Mucosa of descending colon (tissue), 3 donors: ENCODE measurements around the gene MKKS. TPM values are rescaled to one million over a fixed set of nuclear protein-coding genes. Genes with fewer than 3 reads are reported as not detected.

ENCODE experiments used
- ATAC-seq: fragments of 200-7000 bp; cut with Tn5 transposase; one replicate; pipeline ENCODE4 v1.9.1; 2020; ENCODE audit warnings: mild to moderate bottlenecking, moderate library complexity
- DNase-seq, 3 donors: peaks; one replicate each; pipeline ENCODE4 v3.0.0-alpha.2; 2020
- H3K36me3 ChIP-seq: fragments of 200-600 bp; one replicate; pipeline ENCODE4 v1.8.0; 2021; ENCODE audit warnings: low read depth, mild to moderate bottlenecking
- H3K4me1 ChIP-seq: fragments of 200-600 bp; one replicate; pipeline ENCODE4 v1.8.0; 2021; ENCODE audit warnings: low read depth, mild to moderate bottlenecking
- H3K4me3 ChIP-seq: fragments of 200-600 bp; one replicate; pipeline ENCODE4 v1.8.0; 2021; ENCODE audit warnings: mild to moderate bottlenecking
- H3K9me3 ChIP-seq: fragments of 200-600 bp; one replicate; pipeline ENCODE4 v1.8.0; 2021; ENCODE audit warnings: mild to moderate bottlenecking
- intact Hi-C, 2 donors: fragments of 100-400 bp; cut with DNase I in 1 of 2; cut with micrococcal nuclease in 1 of 2; formaldehyde crosslinking; loops; one replicate each; pipeline versions ENCODE4 v1.11.0 to v1.11.1; 2022; cut with DNase I, micrococcal nuclease
- total RNA-seq, 3 donors: library from RNA; stranded (reverse); fragmentation: NEBNext Ultra II Directional in 2 of 3; extraction: Animal tissue kit (Norgen Biotek cat#: 25700) in 2 of 3; gene quantifications; one replicate each; pipeline versions ENCODE4 v1.2.1 to v1.2.4, GENCODE V29; 2021 to 2023
- TF ChIP-seq, protein P1 (sequence below): fragments of 200-600 bp; IDR thresholded peaks from one replicate; pipeline ENCODE4 v1.8.0; 2022; ENCODE audit warnings: antibody characterized with exemption, mild to moderate bottlenecking
- donor health status: DM: no; HTN: no; CAD: no; lungs with moderate emphysema.
- donor health status: DM: no; HTN: no; CAD: no.
- donor health status: DM: no; HTN: yes; CAD: no.

Gene MKKS
- total RNA-seq, 3 donors from 2014 or later: 21.1 to 30.0 (median 28.2) TPM

GRCh38 chr20:10445758-10446157, 11.7 kb upstream of the MKKS start:
- H3K4me1 ChIP-seq: no peaks in the 10 kb centered on the region
- TF ChIP-seq, protein P1, sequence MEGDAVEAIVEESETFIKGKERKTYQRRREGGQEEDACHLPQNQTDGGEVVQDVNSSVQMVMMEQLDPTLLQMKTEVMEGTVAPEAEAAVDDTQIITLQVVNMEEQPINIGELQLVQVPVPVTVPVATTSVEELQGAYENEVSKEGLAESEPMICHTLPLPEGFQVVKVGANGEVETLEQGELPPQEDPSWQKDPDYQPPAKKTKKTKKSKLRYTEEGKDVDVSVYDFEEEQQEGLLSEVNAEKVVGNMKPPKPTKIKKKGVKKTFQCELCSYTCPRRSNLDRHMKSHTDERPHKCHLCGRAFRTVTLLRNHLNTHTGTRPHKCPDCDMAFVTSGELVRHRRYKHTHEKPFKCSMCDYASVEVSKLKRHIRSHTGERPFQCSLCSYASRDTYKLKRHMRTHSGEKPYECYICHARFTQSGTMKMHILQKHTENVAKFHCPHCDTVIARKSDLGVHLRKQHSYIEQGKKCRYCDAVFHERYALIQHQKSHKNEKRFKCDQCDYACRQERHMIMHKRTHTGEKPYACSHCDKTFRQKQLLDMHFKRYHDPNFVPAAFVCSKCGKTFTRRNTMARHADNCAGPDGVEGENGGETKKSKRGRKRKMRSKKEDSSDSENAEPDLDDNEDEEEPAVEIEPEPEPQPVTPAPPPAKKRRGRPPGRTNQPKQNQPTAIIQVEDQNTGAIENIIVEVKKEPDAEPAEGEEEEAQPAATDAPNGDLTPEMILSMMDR: no peak
- DNase-seq: no peak
- intact Hi-C loops: no loop called here
- no peak for ATAC-seq
- H3K36me3 ChIP-seq: no peaks in the 10 kb centered on the region
- no peak overlapping the region for H3K4me3 ChIP-seq
- H3K9me3 ChIP-seq: no peaks in the 10 kb centered on the region

- DNase-seq (no peak), ATAC-seq (no peak)
- no peaks in the 10 kb centered on the region for H3K36me3 ChIP-seq
- H3K4me3 ChIP-seq: no peak overlapping the region
- no peaks in the 10 kb centered on the region for H3K9me3 ChIP-seq
- H3K4me1 ChIP-seq: no peaks in the 10 kb centered on the region
- intact Hi-C loops: no loop called here
- TF ChIP-seq, protein P1: no peak
These were observed 9.9 kb upstream of the MKKS start for GRCh38 chr20:10443936-10444335.

DNA sequence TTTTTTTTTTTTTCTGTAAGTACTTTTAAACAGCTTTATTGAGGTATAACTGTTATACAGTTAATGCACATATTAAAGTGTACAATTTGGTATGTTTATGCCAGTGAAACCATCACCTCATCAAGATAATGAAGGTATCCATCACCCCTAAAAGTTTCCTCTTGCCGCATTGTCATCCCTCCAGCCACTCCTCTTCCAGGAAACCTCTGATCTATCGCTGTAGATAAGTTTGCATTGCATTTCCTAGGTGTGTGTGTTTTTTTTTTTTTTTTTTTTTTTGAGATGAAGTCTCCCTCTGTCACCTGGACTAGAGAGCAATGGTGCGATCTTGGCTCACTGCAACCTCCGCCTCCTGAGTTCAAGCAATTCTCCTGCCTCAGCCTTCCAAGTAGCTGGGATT, 4.2 kb upstream of the MKKS start:
- intact Hi-C loops: no loop called here
- no peak overlapping the region for H3K4me3 ChIP-seq
- no peaks in the 10 kb centered on the region for H3K9me3 ChIP-seq
- H3K36me3 ChIP-seq: peaks cover 6% of the 10 kb centered on the region
- DNase-seq: no peak
- no peak for ATAC-seq
- TF ChIP-seq, protein P1: no peak
- H3K4me1 ChIP-seq: peaks cover 6% of the 10 kb centered on the region

DNA sequence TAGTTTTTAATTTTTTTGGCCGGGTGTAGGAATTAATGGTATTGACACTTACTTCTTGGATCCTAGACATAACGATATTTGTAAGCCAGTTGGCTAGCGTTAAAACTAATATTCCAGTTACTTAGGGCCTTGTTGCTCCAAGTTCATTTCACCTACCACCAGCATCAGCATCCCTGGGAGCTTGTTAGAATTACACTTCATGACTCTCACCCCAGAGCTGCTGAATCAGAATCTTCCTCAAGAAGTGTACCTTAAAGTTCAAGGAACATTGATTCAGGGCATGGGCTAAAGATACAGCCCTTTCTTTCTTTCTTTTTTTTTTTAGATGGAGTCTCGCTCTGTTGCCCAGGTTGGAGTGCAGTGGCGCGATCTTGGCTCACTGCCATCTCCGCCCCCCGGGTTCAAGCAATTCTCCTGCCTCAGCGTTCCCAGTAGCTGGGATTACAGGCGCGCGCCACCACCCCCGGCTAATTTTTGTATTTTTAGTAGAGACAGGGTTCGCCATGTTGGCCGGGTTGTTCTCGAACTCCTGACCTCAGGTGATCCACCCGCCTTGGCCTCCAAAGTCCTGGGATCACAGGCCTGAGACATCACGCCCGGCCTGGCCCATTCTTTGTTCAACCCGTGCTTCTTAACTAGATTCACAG, 2.2 kb upstream of the MKKS start:
- Histone ChIP-seq H3K9me3 (no peaks in the 10 kb centered on the region), H3K4me3 (no peak overlapping the region), H3K36me3 (peaks cover 6% of the 10 kb centered on the region), H3K4me1 (peaks cover 21% of the 10 kb centered on the region)
- ATAC-seq (no peak), DNase-seq (peak in 1 of 3 donors; percentile 36)
- intact Hi-C loops: no loop called here
- TF ChIP-seq, protein P1: no peak

DNA sequence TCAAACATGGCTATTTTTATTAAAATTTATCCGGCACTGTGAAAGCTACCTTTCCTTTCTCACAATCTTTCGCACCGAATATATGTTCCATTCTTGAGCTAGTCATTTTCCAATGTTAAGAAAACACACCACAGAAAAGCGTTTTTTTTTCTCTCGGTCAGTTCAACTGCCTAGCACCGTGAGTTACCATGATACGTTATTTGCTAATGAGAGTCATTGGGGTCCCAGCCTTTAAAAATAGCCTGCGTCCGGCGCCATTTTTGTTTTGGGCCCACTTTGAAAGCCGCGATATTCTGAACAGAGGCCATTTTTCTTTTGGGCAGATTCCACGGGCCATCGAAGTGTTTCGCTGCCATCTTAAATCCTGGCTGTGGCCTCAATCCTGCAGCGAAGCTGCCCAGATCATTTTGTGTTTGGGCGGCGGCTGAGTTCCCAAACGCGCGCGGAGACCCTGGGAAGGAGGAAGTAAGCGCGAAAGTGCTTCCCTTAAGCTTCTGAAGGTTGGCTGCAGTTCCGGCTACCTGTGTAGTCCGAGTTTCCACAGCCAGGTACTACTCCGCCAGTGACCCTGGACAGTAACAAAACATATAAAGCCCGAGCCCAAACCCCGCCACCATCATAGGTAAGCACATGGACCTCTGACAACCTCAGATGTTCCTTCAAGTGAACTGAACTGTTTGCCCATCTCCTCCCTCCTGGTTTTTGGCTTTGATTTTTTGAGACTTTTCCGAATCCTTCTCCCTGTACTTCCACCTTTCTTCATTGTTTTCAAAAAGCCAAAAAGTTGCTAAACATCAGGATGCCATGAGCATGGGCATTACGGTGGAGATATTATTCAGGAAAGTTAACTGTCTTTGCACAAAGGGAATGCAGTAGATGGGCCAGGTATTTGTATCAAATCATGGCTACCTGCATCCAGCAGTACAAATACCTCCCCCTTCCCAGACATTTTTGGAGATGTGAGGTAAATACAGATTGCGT, 1.1 kb upstream of the MKKS start, which contains the start of gene SLX4IP:
Gene SLX4IP, plus strand, starts transcription at position 474 of the 981 bp plus-strand sequence. CDS start 22,900 bp downstream, outside the sequence.
- H3K9me3 ChIP-seq: no peaks in the 10 kb centered on the region
- ATAC-seq (peak; percentile 79), DNase-seq (peak; percentile 93 to 95 (median 94))
- intact Hi-C loops: no loop called here
- H3K36me3 ChIP-seq: peaks cover 6% of the 10 kb centered on the region
- TF ChIP-seq, protein P1: no peak
- H3K4me1 ChIP-seq: peaks cover 31% of the 10 kb centered on the region
- H3K4me3 ChIP-seq: peak within 1 kb of the TSS; percentile 87
